K562 (cell line): ENCODE measurements around the gene PRSS53. TPM values are rescaled to one million over a fixed set of nuclear protein-coding genes. Genes with fewer than 3 reads are reported as not detected.

Experiments used
- CLOCK ChIP-seq: fragments of 250-450 bp; sonication (Bioruptor Pico); IDR thresholded peaks from 2 replicates; pipeline ENCODE4 v1.4.0; 2020; ENCODE audit warnings: mild to moderate bottlenecking, moderate library complexity, borderline replicate concordance
- FOXK1 ChIP-seq: sonication (generic); formaldehyde crosslinking; IDR thresholded peaks from 2 replicates; pipeline ENCODE4 v1.8.0; 2022; ENCODE audit warnings: missing genetic modification reagents, mild to moderate bottlenecking, borderline replicate concordance
- HINFP ChIP-seq: fragments of 450-650 bp; conservative IDR thresholded peaks from 2 replicates; pipeline ENCODE4 v1.6.1; 2016; ENCODE audit warnings: missing genetic modification characterization, low read depth, mild to moderate bottlenecking, control low read depth, missing compliant biosample characterization
- NR4A1 ChIP-seq, 2 experiments: fragments of 250-450 bp in 1 of 2; fragments of 450-650 bp in 1 of 2; sonication (Bioruptor Pico) in 1 of 2; IDR thresholded peaks; 2 replicates each; pipeline versions ENCODE4 v1.4.0 to v1.6.1; 2016 to 2020; ENCODE audit warnings: mild to moderate bottlenecking in 2 of 2, missing compliant biosample characterization in 1 of 2, missing genetic modification characterization in 1 of 2, moderate library complexity in 1 of 2
- POLR2H ChIP-seq: IDR thresholded peaks from 2 replicates; pipeline ENCODE4 v1.6.1; 2016; ENCODE audit warnings: missing genetic modification characterization, low read depth, mild to moderate bottlenecking, control low read depth, missing compliant biosample characterization, moderate library complexity
- RBFOX2 ChIP-seq: fragments of 200-400 bp; formaldehyde crosslinking; IDR thresholded peaks from 2 replicates; pipeline ENCODE4 v1.6.1; 2017; ENCODE audit warnings: low read depth, mild to moderate bottlenecking, low read length, moderate library complexity
- SAFB2 ChIP-seq: fragments of 200-400 bp; formaldehyde crosslinking; IDR thresholded peaks from 2 replicates; pipeline ENCODE4 v1.6.1; 2018; ENCODE audit warnings: borderline replicate concordance, low read length, low read depth, moderate library complexity; ENCODE audit not compliant: severe bottlenecking
- SP1 ChIP-seq: sonication (generic); formaldehyde crosslinking; IDR thresholded peaks from 2 replicates; pipeline ENCODE4 v1.8.1; 2022; ENCODE audit warnings: mild to moderate bottlenecking, missing genetic modification reagents
- TBP ChIP-seq: optimal IDR thresholded peaks from 2 replicates; pipeline ENCODE3; 2011; ENCODE audit warnings: low read depth, low read length, improper control_type of control experiment
- ZBTB34 ChIP-seq: fragments of 250-450 bp; sonication (Bioruptor Pico); IDR thresholded peaks from 2 replicates; pipeline ENCODE4 v1.8.0; 2021; ENCODE audit warnings: mild to moderate bottlenecking, moderate library complexity
- ZFX ChIP-seq: sonication (generic); formaldehyde crosslinking; IDR thresholded peaks from 2 replicates; pipeline ENCODE4 v1.8.0; 2022; ENCODE audit warnings: mild to moderate bottlenecking, missing genetic modification reagents, moderate library complexity
- ZNF239 ChIP-seq: fragments of 250-450 bp; sonication (Bioruptor Pico); IDR thresholded peaks from 2 replicates; pipeline ENCODE4 v1.4.0; 2020; ENCODE audit warnings: mild to moderate bottlenecking
- ZNF395 ChIP-seq: fragments of 200-800 bp; sonication (Bioruptor generic); IDR thresholded peaks from 2 replicates; pipeline ENCODE4 v1.6.1; 2017; ENCODE audit warnings: missing genetic modification characterization, missing compliant biosample characterization
- ZNF707 ChIP-seq: fragments of 250-450 bp; sonication (Bioruptor Pico); conservative IDR thresholded peaks from 2 replicates; pipeline ENCODE4 v1.8.0; 2022; ENCODE audit warnings: inconsistent platforms, mild to moderate bottlenecking, moderate library complexity
- ZSCAN32 ChIP-seq: fragments of 450-650 bp; formaldehyde crosslinking; IDR thresholded peaks from 2 replicates; pipeline ENCODE4 v1.4.0; 2020; ENCODE audit warnings: mild to moderate bottlenecking, moderate library complexity
- ZZZ3 ChIP-seq: fragments of 450-650 bp; IDR thresholded peaks from 2 replicates; pipeline ENCODE4 v1.6.1; 2016; ENCODE audit warnings: antibody characterized with exemption, mild to moderate bottlenecking, moderate library complexity
- polyA plus RNA-seq, 8 experiments: library from polyadenylated mRNA; depleted of rRNA in 4 of 8; stranded (reverse) in 5 of 8; unstranded in 3 of 8; fragments of >200 nt; fragmentation: Nextera tagmentation in 2 of 8; fragmentation: Illumina TruSeq in 1 of 8; extraction: Ambion mirVana in 2 of 8; extraction: Trizol in 1 of 8; gene quantifications; 2 replicates each; pipeline versions ENCODE4 v1.2.1 to v1.2.3, GENCODE V29; 2011 to 2014; ENCODE audit warnings: inconsistent platforms in 1 of 8, missing spikeins in 1 of 8
- total RNA-seq, 7 experiments: library from RNA; depleted of rRNA in 6 of 7; stranded (reverse); fragments of >200 nt in 6 of 7; fragmentation: Illumina TruSeq in 2 of 7; extraction: Trizol in 2 of 7; gene quantifications; 2 replicates each; pipeline versions ENCODE4 v1.2.1 to v1.2.3, GENCODE V29; 2011 to 2021; ENCODE audit warnings: low replicate concordance in 1 of 7

PRSS53 gene
- total and polyA plus RNA-seq, 9 of the 15 experiments (the other 6 are each of a cell fraction or from before 2014, with no cell fraction given) = 0.40 to 1.9 (median 0.78) TPM; not detected in 2

GRCh38 chr16:31128711-31129567, 40.2 kb upstream of the PRSS53 start (continued):
- no peak for TF ChIP-seq RBFOX2
- TF ChIP-seq SAFB2 = no peak
- no peak for TF ChIP-seq ZBTB34 (CRISPR knock-in tag)
- TF ChIP-seq SP1 (CRISPR knock-in tag) = peak; percentile 45; the same call in 1 of the 2 replicates
- TF ChIP-seq NR4A1 (CRISPR knock-in tag; IDR thresholded peaks at IDR 0.05) = no peak
- TF ChIP-seq NR4A1 (tag; IDR thresholded peaks at IDR 0.05) = no peak
- TF ChIP-seq ZNF707 (CRISPR knock-in tag) = no peak
- TF ChIP-seq CLOCK = no peak
- TF ChIP-seq ZZZ3 = no peak
- TF ChIP-seq FOXK1 (CRISPR knock-in tag) = no peak
- TF ChIP-seq ZNF239 (CRISPR knock-in tag) = no peak
- TF ChIP-seq POLR2H (tag) = no peak
- TF ChIP-seq TBP = no peak
- TF ChIP-seq ZFX (CRISPR knock-in tag) = peak; percentile 68
- no peak for TF ChIP-seq HINFP
- TF ChIP-seq ZNF395 = peak; percentile 57
- no peak for TF ChIP-seq ZSCAN32 (CRISPR knock-in tag)
